DOHH2 (cell line): Measurements from ENCODE around the gene TRIM63.

Source experiments
- H3F3A ChIP-seq: fragments of 200-600 bp; sonication (generic), shearing (Covaris generic); 2 replicates; pipeline ENCODE4 v1.6.0; 2016; ENCODE audit warnings: antibody characterized with exemption, mild to moderate bottlenecking; ENCODE audit not compliant: control insufficient read depth, insufficient read depth
- H3K27ac ChIP-seq: fragments of 200-600 bp; sonication (generic); 2 replicates; pipeline ENCODE4 v1.5.1; 2014; ENCODE audit warnings: low read depth, mild to moderate bottlenecking, low read length, moderate library complexity
- H3K27me3 ChIP-seq: fragments of 200-600 bp; sonication (generic); 2 replicates; pipeline ENCODE4 v1.6.1; 2014; ENCODE audit warnings: mild to moderate bottlenecking, low read length, mixed read lengths; ENCODE audit not compliant: control insufficient read depth
- H3K36me3 ChIP-seq: fragments of 200-600 bp; sonication (generic); 2 replicates; pipeline ENCODE4 v1.6.1; 2014; ENCODE audit warnings: mild to moderate bottlenecking, low read length, moderate library complexity, mixed read lengths; ENCODE audit not compliant: control insufficient read depth
- H3K4me1 ChIP-seq: fragments of 200-600 bp; sonication (generic); 2 replicates; pipeline ENCODE4 v1.6.1; 2014; ENCODE audit warnings: mild to moderate bottlenecking, low read length, mixed read lengths; ENCODE audit not compliant: control insufficient read depth
- H3K4me2 ChIP-seq: fragments of 200-600 bp; sonication (generic); 2 replicates; pipeline ENCODE4 v1.6.0; 2014; ENCODE audit warnings: mild to moderate bottlenecking, low read length, moderate library complexity
- H3K4me3 ChIP-seq: fragments of 200-600 bp; sonication (generic); 2 replicates; pipeline ENCODE4 v1.5.1; 2014; ENCODE audit warnings: mild to moderate bottlenecking, low read length, mixed read lengths
- H3K79me2 ChIP-seq: fragments of 200-600 bp; sonication (generic); 2 replicates; pipeline ENCODE4 v1.6.1; 2014; ENCODE audit warnings: mild to moderate bottlenecking, low read length, mixed read lengths; ENCODE audit not compliant: control insufficient read depth
- H3K9me2 ChIP-seq: fragments of 200-600 bp; sonication (generic); replicated peaks from 2 replicates; pipeline ENCODE4 v1.6.1; 2014; ENCODE audit warnings: mild to moderate bottlenecking, low read length, mixed read lengths; ENCODE audit not compliant: control insufficient read depth
- H3K9me3 ChIP-seq: fragments of 200-600 bp; sonication (generic); 2 replicates; pipeline ENCODE4 v1.6.1; 2014; ENCODE audit warnings: antibody characterized with exemption, low read length, mixed read lengths; ENCODE audit not compliant: control insufficient read depth, insufficient read depth
- H4K20me1 ChIP-seq: fragments of 200-600 bp; sonication (generic); 2 replicates; pipeline ENCODE4 v1.6.0; 2014; ENCODE audit warnings: low read depth, mild to moderate bottlenecking, antibody characterized with exemption, low read length, moderate library complexity; ENCODE audit not compliant: control insufficient read depth, insufficient read depth
- CTCF ChIP-seq: fragments of 200-600 bp; sonication (generic); IDR thresholded peaks from one replicate; pipeline ENCODE4 v1.5.1; 2014; ENCODE audit warnings: antibody characterized with exemption, mild to moderate bottlenecking, low read depth, low read length; ENCODE audit not compliant: poor library complexity, severe bottlenecking
- EZH2phosphoT487 ChIP-seq: fragments of 200-600 bp; sonication (generic); IDR thresholded peaks from 2 replicates; pipeline ENCODE4 v1.6.1; 2017; ENCODE audit warnings: borderline replicate concordance, mild to moderate bottlenecking, antibody characterized with exemption, low read length, moderate library complexity, mixed read lengths

TRIM63 gene

GRCh38 chr1:26081267-26082019 is 14.0 kb upstream of the TRIM63 start:
- Histone ChIP-seq H3F3A (no peaks in the 10 kb centered on the region), H3K4me2 (no peak overlapping the region), H3K9me3 (no peaks in the 10 kb centered on the region), H3K4me1 (no peaks in the 10 kb centered on the region), H3K27me3 (peaks cover 27% of the 10 kb centered on the region), H3K79me2 (no peaks in the 10 kb centered on the region), H3K9me2 (no peaks in the 10 kb centered on the region), H3K27ac (no peak overlapping the region), H3K4me3 (no peak overlapping the region), H4K20me1 (no peaks in the 10 kb centered on the region), H3K36me3 (no peaks in the 10 kb centered on the region)
- TF ChIP-seq EZH2phosphoT487 = no peak
- TF ChIP-seq CTCF = no peak

- TF ChIP-seq CTCF (no peak), EZH2phosphoT487 (no peak)
- no peak overlapping the region for H3K4me3 ChIP-seq
- H3K79me2 ChIP-seq = no peaks in the 10 kb centered on the region
- H3K9me2 ChIP-seq = no peaks in the 10 kb centered on the region
- H3K36me3 ChIP-seq = no peaks in the 10 kb centered on the region
- no peaks in the 10 kb centered on the region for H4K20me1 ChIP-seq
- peaks cover 28% of the 10 kb centered on the region for H3K27me3 ChIP-seq
- no peak overlapping the region for H3K27ac ChIP-seq
- H3K4me1 ChIP-seq = no peaks in the 10 kb centered on the region
- no peaks in the 10 kb centered on the region for H3K9me3 ChIP-seq
- H3K4me2 ChIP-seq = no peak overlapping the region
- H3F3A ChIP-seq = no peaks in the 10 kb centered on the region
Observed at GRCh38 chr1:26079960-26080814, 12.8 kb upstream of the TRIM63 start.

- H3K4me2 ChIP-seq = no peak overlapping the region
Observed at GRCh38 chr1:26079178-26079563, 11.7 kb upstream of the TRIM63 start.

More at GRCh38 chr1:26079178-26079563, 11.7 kb upstream of the TRIM63 start:
- no peaks in the 10 kb centered on the region for H3K36me3 ChIP-seq
- no peaks in the 10 kb centered on the region for H4K20me1 ChIP-seq
- TF ChIP-seq CTCF (no peak), EZH2phosphoT487 (no peak)
- H3K9me2 ChIP-seq = no peaks in the 10 kb centered on the region
- peaks cover 18% of the 10 kb centered on the region for H3K27me3 ChIP-seq
- no peaks in the 10 kb centered on the region for H3K4me1 ChIP-seq
- H3K27ac ChIP-seq = no peak overlapping the region
- H3K9me3 ChIP-seq = no peaks in the 10 kb centered on the region
- no peak overlapping the region for H3K4me3 ChIP-seq
- H3F3A ChIP-seq = no peaks in the 10 kb centered on the region
- no peaks in the 10 kb centered on the region for H3K79me2 ChIP-seq
